ENCODE results near the gene TIGD6.

GRCh38 chr5:150014456-150014855, 14.0 kb upstream of the TIGD6 start:
- no peak for TF ChIP-seq CTCF (IDR thresholded peaks at IDR 0.05)
- no peak for TF ChIP-seq POLR2A (IDR thresholded peaks at IDR 0.05)
